ENCODE measurements around the gene CDK5R2.

- TF ChIP-seq CTCF (IDR thresholded peaks at IDR 0.05) (no peak), POLR2A (IDR thresholded peaks at IDR 0.05) (no peak)
Observed at GRCh38 chr2:218954541-218955300, 4.7 kb upstream of the CDK5R2 start.
